Measurements from ENCODE around the gene GRM4. TPM values are rescaled to one million over a fixed set of nuclear protein-coding genes. Genes with fewer than 3 reads are reported as not detected.

The GRM4 gene
- total and polyA plus RNA-seq, 8 donors = 0.30 to 0.70 (median 0.43) TPM; not detected in 2

DNA sequence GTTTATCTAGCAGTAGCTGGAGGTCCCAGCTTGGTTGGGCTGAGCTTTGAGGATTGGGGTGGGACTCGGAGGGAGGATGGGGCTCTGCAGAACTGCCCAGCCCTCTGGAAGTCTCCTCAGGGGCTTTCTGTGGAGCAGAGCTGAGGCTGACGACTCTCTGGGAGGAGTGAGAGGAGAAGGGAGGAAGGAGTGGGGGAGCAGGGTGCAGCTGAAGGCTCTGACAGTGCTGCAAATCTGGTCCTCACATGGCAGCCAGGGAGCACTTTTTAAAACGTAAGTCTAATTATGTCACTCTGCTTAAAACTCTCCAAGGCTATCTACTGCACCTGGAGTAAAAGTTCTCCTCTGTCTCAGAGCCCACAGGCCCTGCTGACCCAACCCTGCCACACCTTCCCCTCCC is 32.4 kb downstream of the GRM4 start:
- peaks cover 0 to 74% of the 10 kb centered on the region in 2 donors for H3K27me3 ChIP-seq
- no peak overlapping the region for H3K27ac ChIP-seq
- no peaks in the 10 kb centered on the region for H3K4me1 ChIP-seq
- no peak overlapping the region for H3K4me3 ChIP-seq
- no peak for ATAC-seq
- TF ChIP-seq, protein P1, sequence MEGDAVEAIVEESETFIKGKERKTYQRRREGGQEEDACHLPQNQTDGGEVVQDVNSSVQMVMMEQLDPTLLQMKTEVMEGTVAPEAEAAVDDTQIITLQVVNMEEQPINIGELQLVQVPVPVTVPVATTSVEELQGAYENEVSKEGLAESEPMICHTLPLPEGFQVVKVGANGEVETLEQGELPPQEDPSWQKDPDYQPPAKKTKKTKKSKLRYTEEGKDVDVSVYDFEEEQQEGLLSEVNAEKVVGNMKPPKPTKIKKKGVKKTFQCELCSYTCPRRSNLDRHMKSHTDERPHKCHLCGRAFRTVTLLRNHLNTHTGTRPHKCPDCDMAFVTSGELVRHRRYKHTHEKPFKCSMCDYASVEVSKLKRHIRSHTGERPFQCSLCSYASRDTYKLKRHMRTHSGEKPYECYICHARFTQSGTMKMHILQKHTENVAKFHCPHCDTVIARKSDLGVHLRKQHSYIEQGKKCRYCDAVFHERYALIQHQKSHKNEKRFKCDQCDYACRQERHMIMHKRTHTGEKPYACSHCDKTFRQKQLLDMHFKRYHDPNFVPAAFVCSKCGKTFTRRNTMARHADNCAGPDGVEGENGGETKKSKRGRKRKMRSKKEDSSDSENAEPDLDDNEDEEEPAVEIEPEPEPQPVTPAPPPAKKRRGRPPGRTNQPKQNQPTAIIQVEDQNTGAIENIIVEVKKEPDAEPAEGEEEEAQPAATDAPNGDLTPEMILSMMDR (IDR thresholded peaks at IDR 0.05) = no peak
- no peaks in the 10 kb centered on the region for H3K9me3 ChIP-seq
- no peak for DNase-seq
- intact Hi-C loops (cut with DNase I) = no loop called here
- no peaks in the 10 kb centered on the region for H3K36me3 ChIP-seq

DNA sequence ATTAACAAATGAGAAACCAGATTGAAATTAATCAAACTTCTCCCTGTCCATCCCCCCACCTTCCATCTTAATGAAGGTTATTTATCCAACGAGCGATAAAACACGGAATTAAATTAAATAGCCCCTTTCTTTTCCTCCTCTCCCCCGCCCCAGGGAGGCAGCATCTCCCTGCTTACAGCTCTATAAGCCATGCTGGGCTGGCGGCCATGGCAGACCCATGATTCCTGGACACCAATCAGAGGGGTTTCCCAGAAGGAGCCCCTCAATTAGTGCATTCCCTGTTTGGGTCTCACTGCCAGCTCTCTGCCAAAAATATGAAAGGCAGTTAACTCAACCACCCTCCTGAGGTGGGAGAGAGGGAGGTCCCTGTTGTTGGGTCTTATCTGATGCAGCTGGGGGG is 33.8 kb downstream of the GRM4 start:
- DNase-seq = no peak
- Histone ChIP-seq H3K27me3 (peaks cover 0 to 87% of the 10 kb centered on the region in 2 donors), H3K4me1 (no peaks in the 10 kb centered on the region), H3K36me3 (no peaks in the 10 kb centered on the region), H3K9me3 (no peaks in the 10 kb centered on the region), H3K4me3 (no peak overlapping the region), H3K27ac (no peak overlapping the region)
- ATAC-seq = no peak
- TF ChIP-seq, protein P1 (IDR thresholded peaks at IDR 0.05) = no peak
- intact Hi-C loops (cut with DNase I) = no loop called here

DNA sequence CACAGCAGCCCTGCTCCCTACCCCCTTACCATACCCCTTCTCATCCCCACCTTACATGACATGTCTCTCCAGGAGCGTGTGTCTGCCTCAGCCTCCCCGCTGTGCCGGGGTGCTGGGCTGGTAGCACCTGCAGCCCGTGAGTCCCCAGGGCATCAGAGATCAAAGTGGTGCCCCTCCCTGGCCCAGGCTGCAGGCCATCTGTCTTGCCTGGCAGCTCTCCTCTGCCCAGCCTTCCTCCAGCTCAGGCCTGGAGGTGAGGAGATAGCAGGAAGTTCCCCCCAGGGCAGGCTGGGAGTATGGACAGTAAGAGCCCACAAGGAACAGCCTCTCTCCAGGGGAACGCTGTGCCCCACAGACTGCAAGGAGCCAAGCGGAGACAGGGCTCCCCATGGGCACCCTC is 35.3 kb downstream of the GRM4 start:
- Histone ChIP-seq H3K27me3 (peaks cover 0 to 84% of the 10 kb centered on the region in 2 donors), H3K4me1 (no peaks in the 10 kb centered on the region), H3K9me3 (no peaks in the 10 kb centered on the region), H3K27ac (no peak overlapping the region), H3K4me3 (no peak overlapping the region), H3K36me3 (no peaks in the 10 kb centered on the region)
- no peak for DNase-seq
- TF ChIP-seq, protein P1 (IDR thresholded peaks at IDR 0.05) = no peak
- intact Hi-C loops (cut with DNase I) = no loop called here
- no peak for ATAC-seq

DNA sequence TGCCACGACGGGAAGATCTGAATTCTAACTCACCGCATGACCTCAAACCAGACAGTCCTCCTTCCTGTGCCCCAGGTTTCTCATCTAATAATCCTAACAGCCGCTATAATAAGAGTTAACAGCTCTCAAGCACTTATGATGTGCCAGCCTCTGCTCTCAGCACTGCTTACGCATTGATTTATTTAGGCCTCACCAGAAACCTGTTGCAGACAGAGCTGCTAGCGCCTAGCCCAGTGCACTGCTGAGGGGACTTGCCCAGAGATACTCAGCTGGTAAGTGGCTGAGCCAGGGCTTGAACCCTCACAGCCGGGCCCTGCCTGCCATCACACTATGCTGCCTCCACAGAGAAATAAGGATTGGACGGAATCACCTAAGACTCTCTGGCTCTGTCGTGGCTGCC is 37.7 kb downstream of the GRM4 start:
- no peak overlapping the region for H3K27ac ChIP-seq
- H3K4me1 ChIP-seq = no peaks in the 10 kb centered on the region
- H3K36me3 ChIP-seq = no peaks in the 10 kb centered on the region
- intact Hi-C loops (cut with DNase I) = no loop called here
- no peaks in the 10 kb centered on the region for H3K9me3 ChIP-seq
- ATAC-seq = no peak
- TF ChIP-seq, protein P1 (IDR thresholded peaks at IDR 0.05) = no peak
- H3K27me3 ChIP-seq = peaks cover 0 to 75% of the 10 kb centered on the region in 2 donors
- no peak overlapping the region for H3K4me3 ChIP-seq
- no peak for DNase-seq

DNA sequence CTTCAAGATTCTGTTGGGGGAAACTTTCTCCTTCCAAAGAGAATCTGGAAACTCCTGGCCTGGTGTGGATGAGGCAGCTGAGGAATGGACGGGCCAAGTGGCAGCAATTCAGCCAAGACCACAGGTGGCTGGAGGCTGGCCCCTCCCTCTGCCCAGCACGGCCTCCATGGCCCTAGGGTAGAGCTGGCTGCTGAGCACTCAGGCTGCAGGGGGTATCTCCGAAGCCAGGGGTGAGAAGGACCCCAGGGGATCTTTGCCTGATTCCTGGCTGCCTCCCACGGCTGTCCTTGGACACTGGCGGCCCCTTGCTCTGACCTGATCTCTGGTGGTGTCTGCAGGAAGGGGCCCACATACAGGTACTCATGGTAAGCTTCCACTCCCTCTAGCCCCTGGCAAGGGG is 39.0 kb downstream of the GRM4 start:
- H3K36me3 ChIP-seq = no peaks in the 10 kb centered on the region

More for the DNA sequence above, 39.0 kb downstream of the GRM4 start:
- peaks cover 0 to 62% of the 10 kb centered on the region in 2 donors for H3K27me3 ChIP-seq
- TF ChIP-seq, protein P1 (IDR thresholded peaks at IDR 0.05) = no peak
- intact Hi-C loops (cut with DNase I) = no loop called here
- ATAC-seq = no peak
- DNase-seq = no peak
- no peaks in the 10 kb centered on the region for H3K9me3 ChIP-seq
- no peak overlapping the region for H3K4me3 ChIP-seq
- H3K27ac ChIP-seq = no peak overlapping the region
- no peaks in the 10 kb centered on the region for H3K4me1 ChIP-seq
